GM19099 (cell line): Measurements from ENCODE around the gene PTH2R.

ENCODE experiments used
- POLR2A ChIP-seq: IDR thresholded peaks from 3 replicates; pipeline ENCODE4 v1.6.1; 2011; ENCODE audit warnings: low read depth; ENCODE audit not compliant: insufficient read length; ENCODE audit errors: extremely low read depth

Gene PTH2R

GRCh38 chr2:208502288-208502687, 95.7 kb downstream of the PTH2R start:
- TF ChIP-seq POLR2A: no peak

GRCh38 chr2:208509586-208509985, 103.0 kb downstream of the PTH2R start:
- no peak for TF ChIP-seq POLR2A

GRCh38 chr2:208511016-208511415, 104.4 kb downstream of the PTH2R start:
- no peak for TF ChIP-seq POLR2A

- no peak for TF ChIP-seq POLR2A
Measured at GRCh38 chr2:208511573-208511972, 105.0 kb downstream of the PTH2R start.

- TF ChIP-seq POLR2A: no peak
Measured at GRCh38 chr2:208515099-208515498, 108.5 kb downstream of the PTH2R start.

- no peak for TF ChIP-seq POLR2A
Measured at GRCh38 chr2:208529796-208530195, 123.2 kb downstream of the PTH2R start.

GRCh38 chr2:208531361-208531760, 124.8 kb downstream of the PTH2R start:
- TF ChIP-seq POLR2A: no peak

GRCh38 chr2:208541461-208541988, 134.9 kb downstream of the PTH2R start:
- no peak for TF ChIP-seq POLR2A

- TF ChIP-seq POLR2A: no peak
Measured at GRCh38 chr2:208541989-208542464, 135.4 kb downstream of the PTH2R start.

- TF ChIP-seq POLR2A: no peak
Measured at GRCh38 chr2:208542465-208543041, 136.0 kb downstream of the PTH2R start.
